Jurkat, Clone E6-1 (cell line): ENCODE measurements around the gene HOXB3.
"Not testable (repeated sequence)": the region's sequence is repeated elsewhere in the genome, so short reads cannot be mapped to it uniquely, and the experiment has no call there.

Experiments used
- DNase-seq: peaks from one replicate; pipeline ENCODE4 v3.0.0-alpha.2; 2011; ENCODE audit warnings: low read depth, low spot score
- H3K4me3 ChIP-seq: 2 replicates; pipeline ENCODE4 v1.5.1; 2011; ENCODE audit warnings: mild to moderate bottlenecking, low read length, control low read depth, moderate library complexity

HOXB3 gene

GRCh38 chr17:48542698-48543106, 47.3 kb downstream of the HOXB3 start:
- DNase-seq: no peak
- H3K4me3 ChIP-seq: peak overlapping the region; percentile 51

- no peak for DNase-seq
- no peak overlapping the region for H3K4me3 ChIP-seq
Measured at GRCh38 chr17:48542114-48542656, 47.9 kb downstream of the HOXB3 start.

- H3K4me3 ChIP-seq: no peak overlapping the region
- DNase-seq: no peak
Measured at GRCh38 chr17:48541577-48542113, 48.4 kb downstream of the HOXB3 start.

- H3K4me3 ChIP-seq: no peak overlapping the region
- DNase-seq: no peak
Measured at GRCh38 chr17:48541036-48541576, 48.9 kb downstream of the HOXB3 start.

GRCh38 chr17:48540213-48540612, 49.8 kb downstream of the HOXB3 start:
- no peak overlapping the region for H3K4me3 ChIP-seq
- no peak for DNase-seq

GRCh38 chr17:48539177-48539576, 50.9 kb downstream of the HOXB3 start:
- no peak for DNase-seq
- no peak overlapping the region for H3K4me3 ChIP-seq

GRCh38 chr17:48537316-48537715, 52.7 kb downstream of the HOXB3 start:
- no peak for DNase-seq
- no peak overlapping the region for H3K4me3 ChIP-seq

GRCh38 chr17:48535793-48536559, 54.1 kb downstream of the HOXB3 start:
- DNase-seq: not testable (repeated sequence)

GRCh38 chr17:48532261-48532660, 57.8 kb downstream of the HOXB3 start:
- H3K4me3 ChIP-seq: no peak overlapping the region
- no peak for DNase-seq

More at GRCh38 chr17:48535793-48536559, 54.1 kb downstream of the HOXB3 start:
- H3K4me3 ChIP-seq: not testable (repeated sequence)

- no peak within 1 kb of the TSS for H3K4me3 ChIP-seq
- no peak for DNase-seq
Measured at GRCh38 chr17:48530887-48531272, 59.2 kb downstream of the HOXB3 start, which contains the start of gene HOXB1. Gene HOXB1, minus strand, starts transcription at chr17:48531011. Its CDS starts 107 bp downstream, at chr17:48530904.

GRCh38 chr17:48530208-48530886, 59.7 kb downstream of the HOXB3 start:
- DNase-seq: no peak
- H3K4me3 ChIP-seq: no peak overlapping the region

- no peak for DNase-seq
- H3K4me3 ChIP-seq: no peak overlapping the region
Measured at GRCh38 chr17:48529683-48530009, 60.4 kb downstream of the HOXB3 start.

GRCh38 chr17:48528936-48529682, 60.9 kb downstream of the HOXB3 start:
- H3K4me3 ChIP-seq: no peak overlapping the region
- DNase-seq: no peak

- no peak overlapping the region for H3K4me3 ChIP-seq
- no peak for DNase-seq
Measured at GRCh38 chr17:48528153-48528935, 61.7 kb downstream of the HOXB3 start.

- no peak for DNase-seq
Measured at GRCh38 chr17:48527547-48527932, 62.5 kb downstream of the HOXB3 start.

GRCh38 chr17:48526608-48527546, 63.2 kb downstream of the HOXB3 start:
- no peak overlapping the region for H3K4me3 ChIP-seq
- DNase-seq: no peak

More at GRCh38 chr17:48527547-48527932, 62.5 kb downstream of the HOXB3 start:
- no peak overlapping the region for H3K4me3 ChIP-seq

GRCh38 chr17:48523010-48523409, 67.0 kb downstream of the HOXB3 start:
- DNase-seq: no peak
- no peak overlapping the region for H3K4me3 ChIP-seq
